Stimulated activated CD4-positive, alpha-beta T cell treated with anti-CD3 and anti-CD28 coated beads, Interleukin-2, amount 100 ng/mL, for 4 hours (primary cell): ENCODE results near the gene FBXO38.

Source experiments
- DNase-seq: peaks from one replicate; pipeline ENCODE4 v3.0.0-alpha.2; 2020; ENCODE audit warnings: low read depth

FBXO38 gene

GRCh38 chr5:148382961-148383360, 797 bp upstream of the FBXO38 start:
- no peak for DNase-seq

DNA sequence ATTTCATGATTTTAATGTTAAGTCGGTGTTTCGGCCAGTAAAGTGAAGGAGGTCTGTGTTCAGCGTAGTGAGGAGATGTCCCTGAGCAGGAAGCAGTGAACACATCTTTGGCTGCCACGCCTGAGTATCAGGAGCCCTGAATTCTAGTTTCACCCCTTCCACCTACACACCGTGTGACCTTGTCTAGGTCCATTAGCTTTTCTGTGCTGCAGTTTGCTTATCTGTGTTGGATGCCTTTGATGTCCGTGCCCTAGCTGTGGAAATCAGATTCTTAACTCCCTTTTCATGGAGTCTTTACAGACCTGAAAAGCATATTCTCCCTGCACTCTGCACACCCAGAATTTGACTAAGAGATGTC, 601 bp downstream of the FBXO38 start:
- DNase-seq = no peak

DNA sequence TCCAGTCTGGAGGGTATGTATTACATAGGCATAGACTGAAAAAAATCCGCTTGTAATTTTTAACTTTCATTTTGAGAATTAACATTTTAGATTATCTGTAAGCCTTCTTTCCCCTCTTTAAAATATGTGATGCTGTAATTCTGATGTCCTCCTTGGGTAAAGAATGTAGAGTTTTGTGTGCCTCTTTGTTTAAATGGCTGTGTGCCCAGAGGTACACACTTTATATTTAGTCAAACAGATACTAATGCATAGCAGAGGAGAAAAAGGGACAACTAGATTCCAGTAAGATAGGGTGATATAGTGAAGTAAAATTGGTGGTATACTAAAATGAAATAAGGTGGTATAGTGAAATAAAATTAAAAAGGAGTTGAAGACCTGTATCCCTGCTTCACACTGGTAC, 1.3 kb downstream of the FBXO38 start:
- no peak for DNase-seq

GRCh38 chr5:148386041-148386440, 2.3 kb downstream of the FBXO38 start:
- no peak for DNase-seq

GRCh38 chr5:148387325-148387724, 3.6 kb downstream of the FBXO38 start:
- DNase-seq = no peak

DNA sequence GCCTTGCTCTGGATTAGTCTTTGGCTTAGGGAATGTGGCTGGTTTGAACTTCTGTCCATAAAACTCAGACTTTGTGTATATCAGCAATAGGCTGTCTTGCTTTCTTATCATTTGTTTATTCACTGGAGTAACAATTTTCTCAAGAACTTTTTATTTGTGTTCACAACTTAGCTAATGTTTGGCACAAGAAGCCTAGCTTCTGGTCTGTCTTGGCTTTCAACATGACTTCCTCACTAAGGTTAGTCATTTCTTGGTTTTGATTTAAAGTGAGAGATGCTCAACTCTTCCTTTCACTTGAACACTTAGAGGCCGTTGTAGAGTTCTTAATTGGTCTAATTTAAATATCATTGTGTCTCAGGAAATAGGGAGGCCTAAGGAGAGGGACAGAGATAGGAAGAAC, 4.9 kb downstream of the FBXO38 start:
- DNase-seq = no peak

- DNase-seq = no peak
Observed at GRCh38 chr5:148390914-148391313, 7.2 kb downstream of the FBXO38 start.

DNA sequence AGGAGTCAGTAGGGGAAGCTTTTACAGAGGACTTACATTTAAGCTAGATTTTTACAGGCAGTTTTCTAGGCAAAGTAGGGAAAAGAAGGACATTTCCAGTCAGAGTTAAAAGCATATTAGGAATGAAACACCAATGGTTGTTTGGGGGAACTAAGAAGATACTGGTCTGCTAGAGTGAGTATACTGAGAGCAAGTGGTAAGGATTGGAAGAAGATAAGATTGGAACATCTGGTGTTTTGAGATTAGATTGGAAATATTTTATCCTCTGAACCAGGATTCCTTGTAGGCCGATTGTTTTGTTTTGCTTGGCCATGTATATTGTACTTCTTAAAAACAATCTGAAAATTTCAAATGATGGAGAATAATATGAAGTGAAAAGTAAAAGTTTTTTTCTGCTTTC, 7.7 kb downstream of the FBXO38 start:
- no peak for DNase-seq

DNA sequence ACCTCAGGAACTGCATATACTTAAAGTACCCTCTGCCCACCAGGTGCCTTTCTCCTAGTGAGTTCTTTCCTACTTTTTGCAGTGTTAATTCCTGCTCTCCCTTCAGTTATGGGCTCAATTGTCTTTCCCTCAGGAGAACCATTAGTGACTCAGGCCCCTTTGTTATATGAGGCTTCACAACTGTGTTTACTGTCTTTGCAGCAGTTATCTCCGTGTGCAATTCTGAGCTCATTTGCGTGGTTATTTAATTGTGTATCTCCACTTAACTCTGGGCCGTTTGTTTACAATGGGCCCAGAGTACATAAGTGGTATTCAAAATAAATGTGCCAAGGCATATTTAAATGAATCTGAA, 9.6 kb downstream of the FBXO38 start:
- DNase-seq = no peak

DNA sequence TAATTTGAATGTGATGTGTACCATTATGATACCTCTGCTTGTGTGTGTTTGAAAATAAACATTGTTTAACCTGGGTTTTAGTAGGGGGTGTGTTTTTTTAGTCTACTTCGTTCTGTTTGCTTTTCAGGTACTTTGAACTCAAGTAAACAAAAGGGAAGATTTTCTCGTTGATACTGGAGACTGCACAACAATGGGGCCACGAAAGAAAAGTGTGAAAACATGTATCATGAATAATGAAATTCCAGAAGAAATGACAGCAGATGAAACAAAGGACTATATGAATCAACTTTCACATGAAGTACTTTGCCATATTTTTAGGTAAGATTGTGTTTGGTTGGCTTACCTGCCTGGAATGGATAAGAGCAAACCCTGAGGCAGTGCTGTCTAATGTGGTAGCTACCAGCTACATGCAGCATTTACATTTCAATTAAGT, 10.8 kb downstream of the FBXO38 start:
- DNase-seq = no peak

DNA sequence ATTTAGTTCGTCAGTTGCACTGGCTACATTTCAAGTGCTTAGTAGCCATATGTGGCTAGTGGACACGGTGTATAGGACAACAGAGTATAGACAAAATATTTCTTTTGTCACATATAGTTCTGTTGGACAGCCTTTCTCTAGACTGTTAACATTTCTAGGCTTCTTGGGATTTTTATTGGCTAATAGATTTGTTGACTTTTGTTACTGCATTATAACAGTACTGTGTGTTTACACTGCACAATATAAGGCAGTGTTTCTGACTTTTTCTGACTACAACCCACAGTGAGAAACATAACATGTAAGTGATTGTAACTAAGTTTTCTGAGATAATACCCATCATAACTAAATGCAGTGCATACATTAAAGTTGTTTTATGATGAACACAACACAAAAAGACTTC, 11.3 kb downstream of the FBXO38 start:
- DNase-seq = no peak

- DNase-seq = no peak
Observed at GRCh38 chr5:148397968-148398595, 14.3 kb downstream of the FBXO38 start.

- DNase-seq = no peak
Observed at GRCh38 chr5:148398698-148399121, 15.0 kb downstream of the FBXO38 start.

DNA sequence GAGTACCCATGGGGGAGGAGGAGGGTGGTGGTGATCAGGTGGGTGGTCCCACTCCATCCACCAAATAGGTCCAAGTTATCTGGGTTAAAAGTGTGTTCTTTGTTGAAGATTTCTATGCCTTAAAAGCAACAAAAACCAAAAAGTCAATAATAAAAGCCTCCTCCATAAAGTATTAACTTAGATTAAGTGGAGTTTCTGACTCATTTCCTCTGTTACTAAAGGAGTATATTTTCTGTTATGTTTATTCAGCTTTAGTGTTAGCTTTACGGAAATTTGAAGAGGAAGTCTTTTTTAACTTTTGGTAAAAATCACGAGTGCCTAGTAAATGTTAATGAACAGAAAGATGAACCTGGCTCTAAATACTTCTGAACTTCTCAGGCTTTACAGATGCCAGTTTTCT, 17.8 kb downstream of the FBXO38 start:
- DNase-seq = no peak

- DNase-seq = no peak
Observed at GRCh38 chr5:148403344-148403743, 19.6 kb downstream of the FBXO38 start.

- no peak for DNase-seq
Observed at GRCh38 chr5:148406406-148406805, 22.6 kb downstream of the FBXO38 start.

- DNase-seq = no peak
Observed at GRCh38 chr5:148408092-148408491, 24.3 kb downstream of the FBXO38 start.

GRCh38 chr5:148412124-148412523, 28.4 kb downstream of the FBXO38 start:
- no peak for DNase-seq

- no peak for DNase-seq
Observed at GRCh38 chr5:148414833-148415232, 31.1 kb downstream of the FBXO38 start.

DNA sequence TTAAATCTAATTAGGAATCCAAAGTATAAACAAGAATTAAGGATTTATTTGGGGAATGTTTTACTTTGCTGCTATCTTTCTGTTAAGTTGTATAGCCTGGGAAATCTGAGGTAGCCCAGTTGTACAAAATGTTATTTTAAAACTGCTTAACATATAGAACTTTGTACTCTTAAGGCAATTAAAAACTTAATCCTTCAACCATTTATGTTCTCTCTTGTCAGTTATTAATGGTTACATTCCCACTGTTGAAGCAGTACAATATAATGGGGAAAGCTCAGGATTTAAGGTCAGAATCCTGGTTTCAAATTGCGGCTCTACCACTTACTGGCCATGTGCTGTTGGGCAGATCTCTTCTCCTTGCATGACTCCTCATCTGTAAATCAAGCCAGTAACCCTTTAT, 32.7 kb downstream of the FBXO38 start:
- DNase-seq = no peak

DNA sequence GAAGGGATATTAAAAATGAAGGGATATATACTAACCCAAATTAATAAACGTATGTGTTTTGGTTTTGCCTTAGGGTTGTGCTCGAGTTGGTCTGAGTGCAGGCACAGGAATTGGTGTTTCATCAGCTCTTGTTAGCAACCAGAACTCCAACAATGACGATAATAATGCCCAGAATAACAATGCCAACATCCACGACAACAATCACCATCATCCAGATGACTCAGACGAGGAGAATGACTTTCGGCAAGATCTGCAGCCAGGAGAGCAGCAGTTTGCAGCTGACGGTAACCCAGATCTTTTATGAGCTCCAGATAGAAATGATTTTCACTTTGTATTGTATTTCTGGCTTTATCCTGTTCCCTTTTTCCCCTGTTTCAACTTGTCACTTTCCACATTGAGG, 33.2 kb downstream of the FBXO38 start:
- no peak for DNase-seq

DNA sequence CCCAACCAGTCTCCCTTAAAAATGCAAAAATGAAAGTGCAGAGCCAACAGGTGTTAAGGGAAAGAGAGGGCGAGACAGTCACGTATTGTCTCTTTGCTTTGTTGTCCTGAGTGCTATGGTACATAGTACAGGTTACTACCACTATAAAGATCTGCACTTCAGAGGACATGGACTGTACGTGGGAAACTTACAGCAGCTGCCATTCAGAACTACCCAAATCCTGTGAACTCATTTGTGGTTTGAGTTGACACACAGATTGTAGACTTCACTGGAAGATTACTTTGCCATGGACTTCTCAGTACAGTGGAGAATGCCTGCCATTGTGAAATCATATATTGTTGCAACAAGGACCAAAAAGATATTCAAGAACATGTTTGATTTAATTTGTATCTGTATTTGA, 34.8 kb downstream of the FBXO38 start:
- no peak for DNase-seq

DNA sequence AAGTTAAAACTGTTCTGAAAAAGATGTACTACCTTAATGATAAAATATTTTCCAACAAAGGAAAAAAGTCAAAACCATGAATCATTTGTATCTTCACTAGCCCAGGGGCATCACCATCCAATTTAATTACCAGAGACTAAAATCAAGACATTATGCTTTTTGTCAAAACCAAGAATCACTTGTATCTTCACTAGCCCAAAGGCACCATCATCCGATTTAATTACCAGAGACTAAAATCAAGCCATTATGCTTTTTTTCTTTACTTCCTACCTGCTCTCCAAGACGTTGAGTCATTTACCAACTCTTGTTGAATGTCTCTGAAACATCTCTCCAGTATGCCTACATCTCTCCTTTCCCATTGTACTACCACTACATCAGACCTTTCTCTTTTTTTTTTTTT, 37.9 kb downstream of the FBXO38 start:
- DNase-seq = no peak

DNA sequence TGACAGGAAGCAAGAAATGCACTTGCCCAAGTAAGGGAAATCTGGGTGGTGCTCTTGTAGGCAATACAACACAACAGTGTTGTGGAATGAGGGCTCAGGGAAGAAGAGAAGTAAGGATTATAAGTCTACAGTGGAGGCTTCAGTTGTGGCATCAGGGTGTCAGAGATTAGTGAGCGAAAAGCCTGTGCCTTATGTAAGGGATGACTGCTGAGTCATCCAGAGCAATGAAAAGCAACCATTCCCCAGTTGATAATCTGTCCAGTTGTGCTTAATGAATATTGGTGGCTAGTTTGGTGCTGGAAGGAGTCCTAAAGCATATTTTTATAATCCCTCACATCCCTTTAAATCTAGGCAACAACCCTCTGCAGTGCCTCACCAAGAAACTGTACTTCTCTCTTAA, 42.0 kb downstream of the FBXO38 start:
- no peak for DNase-seq

DNA sequence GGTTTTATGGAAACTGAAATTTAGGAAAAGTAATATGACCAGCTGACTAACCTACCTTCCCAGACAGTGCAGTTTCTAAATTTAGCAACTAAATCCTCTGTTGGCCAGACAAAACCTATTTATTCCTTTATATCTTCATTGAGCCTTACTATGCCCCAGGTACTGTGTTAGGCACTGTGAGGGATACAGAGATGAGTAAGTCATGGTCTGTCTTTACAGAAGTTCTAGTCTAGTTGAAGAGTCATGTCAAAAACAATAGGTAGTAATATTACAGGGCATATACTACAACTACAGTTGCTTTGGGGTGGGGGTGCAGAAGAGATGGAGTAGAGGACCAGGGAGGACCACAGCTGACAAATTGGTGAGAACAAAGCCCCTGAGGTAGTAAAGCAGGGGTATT, 42.8 kb downstream of the FBXO38 start:
- no peak for DNase-seq
